SK-N-MC (cell line): ENCODE data around the gene PDCD4.

Source experiments
- EZH2 ChIP-seq: fragments of 200-600 bp; sonication (generic); IDR thresholded peaks from one replicate; pipeline ENCODE4 v1.6.1; 2017; ENCODE audit warnings: antibody characterized with exemption
- FOXP2 ChIP-seq: optimal IDR thresholded peaks from 2 replicates; pipeline ENCODE3; 2011; ENCODE audit warnings: mild to moderate bottlenecking, moderate library complexity; ENCODE audit not compliant: insufficient read depth; ENCODE audit errors: extremely low read length, control extremely low read depth
- POLR2AphosphoS5 ChIP-seq: IDR thresholded peaks from 2 replicates; pipeline ENCODE4 v1.6.1; 2012; ENCODE audit warnings: mild to moderate bottlenecking, low read depth, low read length, borderline replicate concordance

DNA sequence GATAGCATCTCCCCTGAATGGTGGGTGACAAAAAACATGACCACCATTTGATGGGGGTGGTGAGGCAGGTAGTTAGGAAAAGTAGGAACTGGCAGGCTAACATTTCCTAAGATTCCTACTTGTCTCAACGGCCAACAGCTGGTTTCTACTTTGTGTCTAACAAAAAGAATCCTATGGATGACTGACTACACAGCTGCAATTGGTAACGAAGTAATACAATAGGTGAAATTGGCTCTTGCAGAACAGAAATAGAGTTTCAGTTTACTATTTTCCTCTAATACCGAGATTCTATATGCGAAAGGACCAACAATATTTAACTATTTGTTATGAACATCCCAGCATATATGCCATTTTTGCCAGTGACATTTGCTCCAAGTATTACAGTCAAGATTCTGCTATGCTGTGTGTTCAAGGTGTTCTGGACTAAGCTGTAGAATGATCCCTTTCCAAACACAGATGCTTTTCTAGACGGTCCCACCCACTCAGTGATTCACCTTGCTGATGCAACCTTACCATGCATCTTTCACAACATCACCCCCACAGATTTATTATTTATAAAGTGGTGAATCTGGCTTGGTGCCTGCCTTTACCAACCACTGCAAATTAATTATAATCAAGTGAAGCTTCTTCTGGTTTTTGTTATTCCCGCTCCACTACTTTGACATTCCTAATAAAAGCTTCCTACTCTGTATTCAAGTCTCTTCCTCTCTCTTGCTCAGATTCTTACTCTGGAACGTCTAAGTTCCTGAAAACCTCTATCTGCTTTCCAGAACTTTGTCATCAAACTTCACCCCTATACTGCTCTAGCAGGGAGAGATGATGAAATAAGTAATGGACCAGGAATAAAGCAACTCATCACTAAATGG, 30.5 kb downstream of the PDCD4 start:
- no peak for TF ChIP-seq POLR2AphosphoS5
- TF ChIP-seq EZH2: no peak
- no peak for TF ChIP-seq FOXP2
